Heart left ventricle (tissue), 16 donors: ENCODE data around the gene RNPEPL1. TPM values are rescaled to one million over a fixed set of nuclear protein-coding genes. Genes with fewer than 3 reads are reported as not detected.
A peak's percentile ranks its signal among the peaks of the same experiment; 100 is the strongest.

Experiments
- ATAC-seq, 4 donors: fragments of 200-7000 bp; cut with Tn5 transposase; one replicate each; pipeline ENCODE4 v1.9.1; 2020 to 2022; ENCODE audit warnings: moderate library complexity in 4 of 4, mild to moderate bottlenecking in 3 of 4, moderate number of reproducible peaks in 1 of 4
- DNase-seq, 5 donors: peaks; one replicate each; pipeline ENCODE4 v3.0.0-alpha.2; 2020
- H3K27ac ChIP-seq, 12 donors: fragments of 200-600 bp; sonication (generic) in 4 of 12; one replicate each; pipeline versions ENCODE4 v1.5.0 to v1.8.0; 2016 to 2022; ENCODE audit warnings: mild to moderate bottlenecking in 2 of 12
- H3K27me3 ChIP-seq, 9 donors: fragments of 200-600 bp; sonication (generic) in 2 of 9; one replicate each; pipeline versions ENCODE4 v1.5.1 to v1.8.0; 2016 to 2022; ENCODE audit warnings: mild to moderate bottlenecking in 3 of 9
- H3K36me3 ChIP-seq, 9 donors: fragments of 200-600 bp; sonication (generic) in 2 of 9; one replicate each; pipeline versions ENCODE4 v1.5.0 to v1.8.0; 2018 to 2022; ENCODE audit warnings: mild to moderate bottlenecking in 2 of 9
- H3K4me1 ChIP-seq, 12 donors: fragments of 200-600 bp; sonication (generic) in 4 of 12; one replicate each; pipeline versions ENCODE4 v1.5.0 to v1.8.0; 2016 to 2022; ENCODE audit warnings: mild to moderate bottlenecking in 3 of 12
- H3K4me3 ChIP-seq, 12 donors: fragments of 200-600 bp; sonication (generic) in 4 of 12; one replicate each; pipeline versions ENCODE4 v1.5.0 to v1.8.0; 2017 to 2022; ENCODE audit warnings: mild to moderate bottlenecking in 9 of 12, moderate library complexity in 4 of 12
- H3K9me3 ChIP-seq, 12 donors: fragments of 200-600 bp; sonication (generic) in 4 of 12; one replicate each; pipeline versions ENCODE4 v1.5.0 to v1.8.0; 2016 to 2022; ENCODE audit warnings: mild to moderate bottlenecking in 1 of 12
- CTCF ChIP-seq, 12 donors: fragments of 200-600 bp; sonication (generic) in 4 of 12; IDR thresholded peaks; one replicate each; pipeline versions ENCODE4 v1.5.0 to v1.8.0; 2018 to 2022; ENCODE audit warnings: antibody characterized with exemption in 12 of 12, mild to moderate bottlenecking in 5 of 12
- POLR2A ChIP-seq, 2 donors: fragments of 450-650 bp; IDR thresholded peaks; one replicate each; pipeline ENCODE4 v1.6.1; 2017; ENCODE audit warnings: antibody characterized with exemption in 2 of 2, mild to moderate bottlenecking in 2 of 2, moderate library complexity in 2 of 2
- WGBS, 4 donors: extraction: QIAGEN DNeasy Blood & Tissue Kit in 2 of 4; methylation state at CpG; one replicate each; pipeline versions ENCODE4 v1.1.5 to v1.1.7; 2013 to 2018; 5-methylcytosine and 5-hydroxymethylcytosine counted together
- intact Hi-C, 10 donors: fragments of 100-400 bp; cut with DNase I; formaldehyde crosslinking; loops; one replicate each; pipeline versions ENCODE4 v1.11.1 to v1.14.2; 2022
- polyA plus RNA-seq, 2 donors: library from polyadenylated mRNA; stranded (reverse); fragments of 200-250 nt; gene quantifications; one replicate each; pipeline ENCODE4 v1.2.3, GENCODE V29; 2013
- total RNA-seq, 9 donors: library from RNA; depleted of rRNA in 2 of 9; stranded (reverse); fragments of >200 nt in 2 of 9; fragmentation: NEBNext Ultra II Directional in 3 of 9; extraction: Animal tissue kit (Norgen Biotek cat#: 25700) in 3 of 9; gene quantifications; one replicate each; pipeline versions ENCODE4 v1.1.0 to v1.2.4, GENCODE V29; 2016 to 2023
- donor health status: ischemic (EF 13 %, LVEDD 7.1; RV severe dilation, severe dysfunction).
- donor health status: healthy with polysubstance abuse.
- donor health status: DM: no; HTN: yes; CAD: no.
- donor health status: DM: no; HTN: no; CAD: no.
- donor health status: ischemic (EF 25% LVEDD 6.9; RV normal size, moderate dysfunction).
- donor health status: ischemic (EF 25% LVEDD 5.7; RV mildly dilated, moderate dysfunction).
- donor health status: healthy.
- donor health status: DM: yes; HTN: yes; CAD: no.
- donor health status: ischemic (EF 35%, LVEDD 5.7; RV mildly dilated, moderate dysfunction).
- donor health status: nonischemic (EF 11% LVEDD 7.7; RV severe dilation, severe dysfunction).
- donor health status: DM: yes; HTN: yes; CAD: no.
- donor health status: PGD.
- donor health status: ischemic (EF 29% LVEDD 5.4; RV normal size, mild dysfunction).
- donor health status: nonischemic (EF 23%, LVEDD 6.1; RV moderate dilation, normal function).

RNPEPL1 gene
- total and polyA plus RNA-seq, 11 donors: 67.5 to 206 (median 91.0) TPM

- TF ChIP-seq POLR2A (IDR thresholded peaks at IDR 0.05) (no peak), CTCF (IDR thresholded peaks at IDR 0.05) (no peak)
- no peak overlapping the region for H3K4me3 ChIP-seq
- intact Hi-C loops: no loop called here
- 58 to 74% (median 65%) methylated on average over 19 to 20 of the region's 20 CpGs for WGBS, 4 donors
- no peaks in the 10 kb centered on the region for H3K27me3 ChIP-seq
- ATAC-seq (no peak), DNase-seq (peak in 3 of 5 donors; percentile 6 to 46 (median 11))
- H3K36me3 ChIP-seq: no peaks in the 10 kb centered on the region
- H3K9me3 ChIP-seq: peaks cover 0 to 8% (median 0%) of the 10 kb centered on the region in 12 donors
- peaks cover 0 to 17% (median 0%) of the 10 kb centered on the region in 12 donors for H3K4me1 ChIP-seq
- H3K27ac ChIP-seq: no peak overlapping the region
Observed at GRCh38 chr2:240628808-240629618, 60.7 kb downstream of the RNPEPL1 start.

- H3K36me3 ChIP-seq: no peaks in the 10 kb centered on the region
- intact Hi-C loops: no loop called here
- ATAC-seq (no peak), DNase-seq (no peak)
- H3K27me3 ChIP-seq: no peaks in the 10 kb centered on the region
- no peak overlapping the region for H3K27ac ChIP-seq
- no peak for TF ChIP-seq CTCF (IDR thresholded peaks at IDR 0.05)
- no peak for TF ChIP-seq POLR2A (IDR thresholded peaks at IDR 0.05)
- WGBS, 4 donors: 72 to 82% (median 78%) methylated on average over 3 to 5 of the region's 5 CpGs
- H3K4me1 ChIP-seq: peaks cover 0 to 12% (median 0%) of the 10 kb centered on the region in 12 donors
- H3K9me3 ChIP-seq: peaks cover 0 to 9% (median 0%) of the 10 kb centered on the region in 12 donors
- no peak overlapping the region for H3K4me3 ChIP-seq
Observed at GRCh38 chr2:240629619-240629967, 61.3 kb downstream of the RNPEPL1 start.

- H3K27ac ChIP-seq: no peak overlapping the region
- H3K4me3 ChIP-seq: no peak overlapping the region
- H3K27me3 ChIP-seq: no peaks in the 10 kb centered on the region
- DNase-seq: peak in 3 of 5 donors; percentile 16 to 54 (median 22)
- TF ChIP-seq CTCF (IDR thresholded peaks at IDR 0.05): no peak
- TF ChIP-seq POLR2A (IDR thresholded peaks at IDR 0.05): no peak
- ATAC-seq: no peak
- H3K36me3 ChIP-seq: no peaks in the 10 kb centered on the region
- peaks cover 0 to 9% (median 0%) of the 10 kb centered on the region in 12 donors for H3K9me3 ChIP-seq
- WGBS, 4 donors: 93 to 95% (median 94%) methylated on average over 24 to 50 of the region's 50 CpGs
- intact Hi-C loops: no loop called here
- H3K4me1 ChIP-seq: peaks cover 0 to 11% (median 0%) of the 10 kb centered on the region in 12 donors
Observed at GRCh38 chr2:240629968-240630770, 61.9 kb downstream of the RNPEPL1 start.

Other genes with a start within 250 kb of the RNPEPL1 start
- 100 to 1,000 TPM; 131 to 316 (median 193) TPM for gene GPC1, start 132.8 kb upstream of the RNPEPL1 start, total RNA-seq
- 100 to 1,000 TPM; 134 to 209 TPM for gene GPC1, start 132.8 kb upstream of the RNPEPL1 start, polyA plus RNA-seq
- gene ANKMY1, start 10.5 kb upstream of the RNPEPL1 start, total RNA-seq: 10 to 100 TPM in 1 of 9 donors, 1 to 10 TPM in 8; 3.1 to 11.7 (median 5.6) TPM
- gene ANKMY1, start 10.5 kb upstream of the RNPEPL1 start, polyA plus RNA-seq: 1 to 10 TPM; 2.4 to 4.9 TPM
- 10 to 100 TPM in 7 of 9 donors, 1 to 10 TPM in 2; 6.7 to 23.9 (median 15.4) TPM for gene DUSP28, start 8.1 kb upstream of the RNPEPL1 start, total RNA-seq
- gene DUSP28, start 8.1 kb upstream of the RNPEPL1 start, polyA plus RNA-seq: 1 to 10 TPM; 3.6 to 9.3 TPM
- gene CAPN10, start 18.2 kb downstream of the RNPEPL1 start, total RNA-seq: 10 to 100 TPM; 14.9 to 35.6 (median 21.9) TPM
- 10 to 100 TPM; 17.4 to 39.7 TPM for gene CAPN10, start 18.2 kb downstream of the RNPEPL1 start, polyA plus RNA-seq
- gene GPR35, start 57.0 kb downstream of the RNPEPL1 start, total RNA-seq: 1 to 10 TPM in 3 of 9 donors, under 1 TPM in 5, not detected in 1; 0.48 to 2.7 (median 0.78) TPM
- 1 to 10 TPM; 1.1 to 1.3 TPM for gene GPR35, start 57.0 kb downstream of the RNPEPL1 start, polyA plus RNA-seq
- gene AQP12B, start 114.4 kb downstream of the RNPEPL1 start, total RNA-seq: not detected
- gene AQP12B, start 114.4 kb downstream of the RNPEPL1 start, polyA plus RNA-seq: not detected
- not detected for gene AQP12A, start 123.4 kb downstream of the RNPEPL1 start, total RNA-seq
- gene AQP12A, start 123.4 kb downstream of the RNPEPL1 start, polyA plus RNA-seq: not detected